ENCODE measurements around the gene ACOD1. TPM values are rescaled to one million over a fixed set of nuclear protein-coding genes. Genes with fewer than 3 reads are reported as not detected.

Gene ACOD1
- polyA plus RNA-seq, 1 of the 3 experiments (the other 2 are of a cell fraction): not detected

GRCh38 chr13:76993021-76993420, 44.7 kb downstream of the ACOD1 start (continued):
- TF ChIP-seq RAD21 (IDR thresholded peaks at IDR 0.05; ENCODE audit: low read length) (no peak), EZH2phosphoT487 (IDR thresholded peaks at IDR 0.05; ENCODE audit: borderline replicate concordance, low read depth) (no peak), SMC3 (IDR thresholded peaks at IDR 0.05; ENCODE audit: low read depth, low read length) (no peak), REST (IDR thresholded peaks at IDR 0.05; ENCODE audit: low read depth, low read length) (no peak), USF2 (IDR thresholded peaks at IDR 0.05; ENCODE audit: borderline replicate concordance, low read depth, low read length) (no peak), MEF2A (IDR thresholded peaks at IDR 0.05; ENCODE audit: borderline replicate concordance, low read depth) (no peak), GABPA (IDR thresholded peaks at IDR 0.05; ENCODE audit: low read depth) (no peak)

- H4K20me1 ChIP-seq (ENCODE audit: insufficient read depth): no peaks in the 10 kb centered on the region
- WGBS (ENCODE audit: low lambda C conversion rate): 86% methylated on average over 5 of the region's 5 CpGs
- no peaks in the 10 kb centered on the region for H3K27me3 ChIP-seq (ENCODE audit: insufficient read depth)
- peaks cover 15 to 25% of the 10 kb centered on the region in 2 experiments for H3K36me3 ChIP-seq (replicated peaks in 1 of 2; ENCODE audit: control insufficient read depth in 1 of 2, insufficient read depth in 2 of 2, low read length in 1 of 2)
- peaks cover 4% of the 10 kb centered on the region for H3F3A ChIP-seq (replicated peaks; ENCODE audit: insufficient read depth)
- ChIA-PET CTCF (interaction anchor here (1.1 to 1.8 kb wide), 5 partner anchors 9 to 1128 kb away, joined by 3 to 17 read pairs (median 3); no protein-coding TSS in a partner anchor), POLR2A (no interaction called here)
- peaks cover 11 to 13% of the 10 kb centered on the region in 2 experiments; a peak in 3 of 4 replicates for H3K4me1 ChIP-seq (ENCODE audit: control insufficient read depth in 1 of 2, insufficient read depth in 2 of 2, low read depth in 1 of 2, low read length in 1 of 2)
- no peaks in the 10 kb centered on the region for H3K9me3 ChIP-seq
- H3K4me2 ChIP-seq: peak overlapping the region; percentile 94
- no peak overlapping the region for H2AFZ ChIP-seq (ENCODE audit: low read depth)
- peaks cover 30% of the 10 kb centered on the region for H3K79me2 ChIP-seq (ENCODE audit: insufficient read depth)
- no peak overlapping the region; the same call in 1 of the 2 replicates for H3K9ac ChIP-seq
- no peak for DNase-seq
- H3K9me2 ChIP-seq: no peaks in the 10 kb centered on the region
- peak overlapping the region in 1 of 2 experiments; percentile 94; a peak in 1 of 4 replicates for H3K4me3 ChIP-seq (ENCODE audit: low read depth in 2 of 2, low read length in 1 of 2)
- H3K27ac ChIP-seq (ENCODE audit: low read depth in 2 of 2, low read length in 1 of 2): no peak overlapping the region
- TF ChIP-seq JUND (IDR thresholded peaks at IDR 0.05): no peak
- TF ChIP-seq EP300 (IDR thresholded peaks at IDR 0.05; ENCODE audit: borderline replicate concordance in 1 of 2, low read depth in 1 of 2, low read length in 1 of 2): no peak
- no peak for TF ChIP-seq POLR2AphosphoS5 (IDR thresholded peaks at IDR 0.05; ENCODE audit: low read depth, low read length)
- no peak for TF ChIP-seq USF2 (IDR thresholded peaks at IDR 0.05; ENCODE audit: borderline replicate concordance, low read depth, low read length)
- TF ChIP-seq RCOR1 (IDR thresholded peaks at IDR 0.05; ENCODE audit: low read length): no peak
- TF ChIP-seq RFX5 (IDR thresholded peaks at IDR 0.05; ENCODE audit: low read length): no peak
- TF ChIP-seq RXRA (IDR thresholded peaks at IDR 0.05; ENCODE audit: borderline replicate concordance, low read depth): no peak
- no peak for TF ChIP-seq PBX3 (IDR thresholded peaks at IDR 0.05)
- TF ChIP-seq SIN3A (IDR thresholded peaks at IDR 0.05; ENCODE audit: borderline replicate concordance, low read depth, low read length): no peak
- no peak for TF ChIP-seq SMC3 (IDR thresholded peaks at IDR 0.05; ENCODE audit: low read depth, low read length)
- TF ChIP-seq ZBTB33 (IDR thresholded peaks at IDR 0.05; ENCODE audit: borderline replicate concordance, low read depth): no peak
- TF ChIP-seq YY1 (IDR thresholded peaks at IDR 0.05; ENCODE audit: low read depth): no peak
- TF ChIP-seq REST (IDR thresholded peaks at IDR 0.05; ENCODE audit: low read depth, low read length): no peak
Measured at GRCh38 chr13:76993473-76993872, 45.2 kb downstream of the ACOD1 start.
